GM18951 (cell line): ENCODE data around the gene UMOD.

Source experiments
- POLR2A ChIP-seq: IDR thresholded peaks from 4 replicates; pipeline ENCODE4 v1.6.1; 2011; ENCODE audit warnings: mild to moderate bottlenecking; ENCODE audit not compliant: insufficient read length, insufficient read depth; ENCODE audit errors: extremely low read depth
- in situ Hi-C: fragments of 300-500 bp; cut with MboI; formaldehyde crosslinking; loops from one replicate; pipeline ENCODE4 v1.12.0; 2022; ENCODE audit warnings: low sequenced_read_pairs, mixed read lengths, inconsistent platforms; ENCODE audit not compliant: unreplicated experiment

UMOD gene

GRCh38 chr16:20291208-20292206 lies 61.0 kb downstream of the UMOD start:
- no peak for TF ChIP-seq POLR2A
- in situ Hi-C loops, result no loop called here

- in situ Hi-C loops, result no loop called here
- TF ChIP-seq POLR2A, result no peak
Measured at GRCh38 chr16:20289571-20289970, 62.9 kb downstream of the UMOD start.

GRCh38 chr16:20285993-20286499 lies 66.5 kb downstream of the UMOD start:
- in situ Hi-C loops, result no loop called here
- TF ChIP-seq POLR2A, result no peak
